A673 (cell line): ENCODE results near the gene EVPL.

Experiments used
- CTCF ChIP-seq: fragments of 300-800, 200-600 bp; sonication (generic); conservative IDR thresholded peaks from 2 replicates; pipeline ENCODE4 v1.5.1; 2017; ENCODE audit warnings: low read depth, mild to moderate bottlenecking, antibody characterized with exemption, low read length, moderate library complexity, mixed read lengths
- EZH2 ChIP-seq: fragments of 200-600 bp; sonication (generic); IDR thresholded peaks from 2 replicates; pipeline ENCODE4 v1.6.1; 2017; ENCODE audit warnings: borderline replicate concordance, low read depth, mild to moderate bottlenecking, mixed read lengths, antibody characterized with exemption, low read length; ENCODE audit not compliant: poor library complexity, severe bottlenecking

DNA sequence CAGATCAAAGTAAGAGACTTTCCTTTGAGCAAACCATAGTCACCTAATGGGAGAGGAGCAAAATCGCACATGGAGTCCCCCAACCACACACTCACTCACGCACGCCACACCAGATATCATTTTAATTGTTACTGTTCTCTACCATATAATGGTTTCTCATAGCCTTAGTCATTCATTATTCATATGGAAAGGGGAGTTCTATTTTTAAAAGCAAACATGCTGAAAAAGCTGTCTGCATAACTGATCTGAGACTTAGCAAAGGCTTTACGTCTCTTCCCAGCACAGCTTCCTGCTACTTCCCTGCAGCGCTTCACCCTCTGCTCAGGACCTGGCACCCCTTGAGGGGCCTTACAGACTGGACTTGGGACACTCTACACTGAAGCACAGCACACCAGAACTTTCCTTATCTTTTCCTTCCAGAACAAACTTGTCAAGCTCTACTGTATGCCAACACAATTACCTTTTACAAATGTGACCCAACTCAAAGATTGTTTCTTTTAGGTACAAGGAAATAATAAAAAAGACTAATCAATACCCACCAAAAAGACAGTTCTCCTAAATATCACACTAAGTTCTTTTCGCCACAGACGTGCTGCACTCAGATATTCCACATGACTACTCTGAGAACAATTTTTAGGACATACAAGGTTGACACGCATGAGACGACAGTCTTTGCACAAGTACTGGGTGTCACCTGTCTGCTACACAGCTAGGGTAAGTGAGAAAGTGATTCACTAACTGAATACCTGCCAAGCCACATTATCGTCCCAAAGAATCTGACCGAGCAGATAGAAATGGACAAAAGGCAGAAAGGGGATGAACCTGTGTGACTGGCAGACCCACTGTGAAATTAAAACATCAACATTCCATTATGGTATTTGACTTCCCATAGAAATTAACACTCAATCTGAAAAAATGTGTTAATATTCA, 23.7 kb upstream of the EVPL start:
- no peak for TF ChIP-seq EZH2
- TF ChIP-seq CTCF: no peak
